Epithelial cell of proximal tubule (primary cell): ENCODE results near the gene SOX13. TPM values are rescaled to one million over a fixed set of nuclear protein-coding genes. Genes with fewer than 3 reads are reported as not detected.

ENCODE experiments used
- DNase-seq: peaks from one replicate; pipeline ENCODE4 v3.0.0-alpha.2; 2011; ENCODE audit warnings: low read depth
- H3K4me3 ChIP-seq: 2 replicates; pipeline ENCODE4 v1.5.1; 2011; ENCODE audit warnings: low read depth, mild to moderate bottlenecking, low read length
- CTCF ChIP-seq: conservative IDR thresholded peaks from 2 replicates; pipeline ENCODE4 v1.5.1; 2012; ENCODE audit warnings: low read depth, mild to moderate bottlenecking, low read length
- total RNA-seq: library from RNA; depleted of rRNA; stranded (reverse); fragments of >200 nt; gene quantifications from 2 replicates; pipeline ENCODE4 v1.2.3, GENCODE V29; 2015

The SOX13 gene
- total RNA-seq, 1 donor from 2014 or later = 16.2 TPM

GRCh38 chr1:204033306-204033705 lies 39.6 kb upstream of the SOX13 start:
- DNase-seq = no peak
- no peak for TF ChIP-seq CTCF
- no peak overlapping the region for H3K4me3 ChIP-seq

- H3K4me3 ChIP-seq = no peak overlapping the region
- no peak for DNase-seq
- peak; percentile 24 for TF ChIP-seq CTCF
These were observed 35.8 kb upstream of the SOX13 start for GRCh38 chr1:204036882-204037655.

- no peak for TF ChIP-seq CTCF
- H3K4me3 ChIP-seq = peak overlapping the region; percentile 3
- DNase-seq = no peak
These were observed 31.6 kb upstream of the SOX13 start for GRCh38 chr1:204041232-204041767.

GRCh38 chr1:204041803-204042505 lies 31.0 kb upstream of the SOX13 start:
- peak; percentile 39 for DNase-seq
- no peak for TF ChIP-seq CTCF
- H3K4me3 ChIP-seq = no peak overlapping the region

- DNase-seq = no peak
These were observed 30.4 kb upstream of the SOX13 start for GRCh38 chr1:204042516-204042915.

GRCh38 chr1:204043680-204044079 lies 29.2 kb upstream of the SOX13 start:
- no peak for DNase-seq
- no peak for TF ChIP-seq CTCF
- no peak overlapping the region for H3K4me3 ChIP-seq

More at GRCh38 chr1:204042516-204042915, 30.4 kb upstream of the SOX13 start:
- no peak for TF ChIP-seq CTCF
- no peak overlapping the region for H3K4me3 ChIP-seq
